ENCODE data around the gene LPP. TPM values are rescaled to one million over a fixed set of nuclear protein-coding genes. Genes with fewer than 3 reads are reported as not detected.

LPP gene
- total RNA-seq, 1 donor from 2014 or later = 28.2 TPM

GRCh38 chr3:188220988-188221818, 67.2 kb downstream of the LPP start:
- peaks cover 0 to 2% (median 0%) of the 10 kb centered on the region in 3 donors for H3K36me3 ChIP-seq (ENCODE audit: control insufficient read depth in 3 of 3, insufficient read depth in 3 of 3, low read length in 3 of 3)
- H3K27me3 ChIP-seq (ENCODE audit: control insufficient read depth in 3 of 3, insufficient read depth in 3 of 3, low read length in 3 of 3) = no peaks in the 10 kb centered on the region
- no peaks in the 10 kb centered on the region for H3K9me3 ChIP-seq (ENCODE audit: control insufficient read depth in 3 of 3, low read length in 3 of 3)
- peak overlapping the region; percentile 72 for H3K27ac ChIP-seq (ENCODE audit: low read depth, low read length)
- no peak overlapping the region for H3K9ac ChIP-seq (ENCODE audit: low read depth in 1 of 3, low read length in 3 of 3)
- H3K4me1 ChIP-seq (ENCODE audit: control insufficient read depth in 3 of 3, insufficient read depth in 3 of 3, low read length in 3 of 3) = peaks cover 48 to 58% (median 54%) of the 10 kb centered on the region in 3 donors
- no peak overlapping the region for H3K4me3 ChIP-seq (ENCODE audit: low read length in 3 of 3)

- Histone ChIP-seq H3K4me3 (ENCODE audit: low read length in 3 of 3) (no peak overlapping the region), H3K27me3 (ENCODE audit: control insufficient read depth in 3 of 3, insufficient read depth in 3 of 3, low read length in 3 of 3) (no peaks in the 10 kb centered on the region), H3K9me3 (ENCODE audit: control insufficient read depth in 3 of 3, low read length in 3 of 3) (no peaks in the 10 kb centered on the region), H3K36me3 (ENCODE audit: control insufficient read depth in 3 of 3, insufficient read depth in 3 of 3, low read length in 3 of 3) (peaks cover 0 to 2% (median 0%) of the 10 kb centered on the region in 3 donors), H3K4me1 (ENCODE audit: control insufficient read depth in 3 of 3, insufficient read depth in 3 of 3, low read length in 3 of 3) (peaks cover 36 to 47% (median 41%) of the 10 kb centered on the region in 3 donors), H3K27ac (ENCODE audit: low read depth, low read length) (no peak overlapping the region), H3K9ac (ENCODE audit: low read depth in 1 of 3, low read length in 3 of 3) (no peak overlapping the region)
Measured at GRCh38 chr3:188223936-188224335, 70.0 kb downstream of the LPP start.

GRCh38 chr3:188227442-188227841, 73.5 kb downstream of the LPP start:
- Histone ChIP-seq H3K9me3 (ENCODE audit: control insufficient read depth in 3 of 3, low read length in 3 of 3) (no peaks in the 10 kb centered on the region), H3K9ac (ENCODE audit: low read depth in 1 of 3, low read length in 3 of 3) (no peak overlapping the region), H3K27ac (ENCODE audit: low read depth, low read length) (no peak overlapping the region), H3K4me1 (ENCODE audit: control insufficient read depth in 3 of 3, insufficient read depth in 3 of 3, low read length in 3 of 3) (peaks cover 17 to 38% (median 22%) of the 10 kb centered on the region in 3 donors), H3K36me3 (ENCODE audit: control insufficient read depth in 3 of 3, insufficient read depth in 3 of 3, low read length in 3 of 3) (peaks cover 0 to 2% (median 0%) of the 10 kb centered on the region in 3 donors), H3K27me3 (ENCODE audit: control insufficient read depth in 3 of 3, insufficient read depth in 3 of 3, low read length in 3 of 3) (no peaks in the 10 kb centered on the region), H3K4me3 (ENCODE audit: low read length in 3 of 3) (no peak overlapping the region)

GRCh38 chr3:188229177-188229576, 75.2 kb downstream of the LPP start:
- peak overlapping the region; percentile 14 for H3K27ac ChIP-seq (ENCODE audit: low read depth, low read length)
- no peak overlapping the region for H3K4me3 ChIP-seq (ENCODE audit: low read length in 3 of 3)
- no peak overlapping the region for H3K9ac ChIP-seq (ENCODE audit: low read depth in 1 of 3, low read length in 3 of 3)
- H3K36me3 ChIP-seq (ENCODE audit: control insufficient read depth in 3 of 3, insufficient read depth in 3 of 3, low read length in 3 of 3) = peaks cover 0 to 2% (median 0%) of the 10 kb centered on the region in 3 donors
- H3K9me3 ChIP-seq (ENCODE audit: control insufficient read depth in 3 of 3, low read length in 3 of 3) = no peaks in the 10 kb centered on the region
- peaks cover 6 to 42% (median 13%) of the 10 kb centered on the region in 3 donors for H3K4me1 ChIP-seq (ENCODE audit: control insufficient read depth in 3 of 3, insufficient read depth in 3 of 3, low read length in 3 of 3)
- no peaks in the 10 kb centered on the region for H3K27me3 ChIP-seq (ENCODE audit: control insufficient read depth in 3 of 3, insufficient read depth in 3 of 3, low read length in 3 of 3)

- Histone ChIP-seq H3K27ac (ENCODE audit: low read depth, low read length) (peak overlapping the region; percentile 82), H3K9me3 (ENCODE audit: control insufficient read depth in 3 of 3, low read length in 3 of 3) (no peaks in the 10 kb centered on the region), H3K9ac (ENCODE audit: low read depth in 1 of 3, low read length in 3 of 3) (no peak overlapping the region), H3K27me3 (ENCODE audit: control insufficient read depth in 3 of 3, insufficient read depth in 3 of 3, low read length in 3 of 3) (no peaks in the 10 kb centered on the region), H3K4me3 (ENCODE audit: low read length in 3 of 3) (no peak overlapping the region), H3K4me1 (ENCODE audit: control insufficient read depth in 3 of 3, insufficient read depth in 3 of 3, low read length in 3 of 3) (peaks cover 6 to 47% (median 8%) of the 10 kb centered on the region in 3 donors), H3K36me3 (ENCODE audit: control insufficient read depth in 3 of 3, insufficient read depth in 3 of 3, low read length in 3 of 3) (peaks cover 0 to 2% (median 0%) of the 10 kb centered on the region in 3 donors)
Measured at GRCh38 chr3:188229726-188230125, 75.8 kb downstream of the LPP start.

- H3K4me1 ChIP-seq (ENCODE audit: control insufficient read depth in 3 of 3, insufficient read depth in 3 of 3, low read length in 3 of 3) = peaks cover 6 to 49% (median 8%) of the 10 kb centered on the region in 3 donors
- H3K9me3 ChIP-seq (ENCODE audit: control insufficient read depth in 3 of 3, low read length in 3 of 3) = no peaks in the 10 kb centered on the region
- H3K36me3 ChIP-seq (ENCODE audit: control insufficient read depth in 3 of 3, insufficient read depth in 3 of 3, low read length in 3 of 3) = no peaks in the 10 kb centered on the region
- peak overlapping the region; percentile 82 for H3K27ac ChIP-seq (ENCODE audit: low read depth, low read length)
- no peaks in the 10 kb centered on the region for H3K27me3 ChIP-seq (ENCODE audit: control insufficient read depth in 3 of 3, insufficient read depth in 3 of 3, low read length in 3 of 3)
- H3K4me3 ChIP-seq (ENCODE audit: low read length in 3 of 3) = peak overlapping the region in 1 of 3 donors; percentile 41
- H3K9ac ChIP-seq (ENCODE audit: low read depth in 1 of 3, low read length in 3 of 3) = peak overlapping the region in 2 of 3 donors; percentile 29 to 60
Measured at GRCh38 chr3:188230962-188231361, 77.0 kb downstream of the LPP start.

GRCh38 chr3:188231456-188231855, 77.5 kb downstream of the LPP start:
- H3K27ac ChIP-seq (ENCODE audit: low read depth, low read length) = peak overlapping the region; percentile 82
- H3K27me3 ChIP-seq (ENCODE audit: control insufficient read depth in 3 of 3, insufficient read depth in 3 of 3, low read length in 3 of 3) = no peaks in the 10 kb centered on the region
- peaks cover 6 to 49% (median 8%) of the 10 kb centered on the region in 3 donors for H3K4me1 ChIP-seq (ENCODE audit: control insufficient read depth in 3 of 3, insufficient read depth in 3 of 3, low read length in 3 of 3)
- no peaks in the 10 kb centered on the region for H3K9me3 ChIP-seq (ENCODE audit: control insufficient read depth in 3 of 3, low read length in 3 of 3)
- no peak overlapping the region for H3K4me3 ChIP-seq (ENCODE audit: low read length in 3 of 3)
- no peak overlapping the region for H3K9ac ChIP-seq (ENCODE audit: low read depth in 1 of 3, low read length in 3 of 3)
- no peaks in the 10 kb centered on the region for H3K36me3 ChIP-seq (ENCODE audit: control insufficient read depth in 3 of 3, insufficient read depth in 3 of 3, low read length in 3 of 3)

GRCh38 chr3:188232656-188233055, 78.7 kb downstream of the LPP start:
- no peak overlapping the region for H3K27ac ChIP-seq (ENCODE audit: low read depth, low read length)
- peaks cover 6 to 49% (median 8%) of the 10 kb centered on the region in 3 donors for H3K4me1 ChIP-seq (ENCODE audit: control insufficient read depth in 3 of 3, insufficient read depth in 3 of 3, low read length in 3 of 3)
- H3K27me3 ChIP-seq (ENCODE audit: control insufficient read depth in 3 of 3, insufficient read depth in 3 of 3, low read length in 3 of 3) = no peaks in the 10 kb centered on the region
- H3K9ac ChIP-seq (ENCODE audit: low read depth in 1 of 3, low read length in 3 of 3) = no peak overlapping the region
- no peaks in the 10 kb centered on the region for H3K36me3 ChIP-seq (ENCODE audit: control insufficient read depth in 3 of 3, insufficient read depth in 3 of 3, low read length in 3 of 3)
- H3K9me3 ChIP-seq (ENCODE audit: control insufficient read depth in 3 of 3, low read length in 3 of 3) = no peaks in the 10 kb centered on the region
- H3K4me3 ChIP-seq (ENCODE audit: low read length in 3 of 3) = no peak overlapping the region

- Histone ChIP-seq H3K9me3 (ENCODE audit: control insufficient read depth in 3 of 3, low read length in 3 of 3) (no peaks in the 10 kb centered on the region), H3K36me3 (ENCODE audit: control insufficient read depth in 3 of 3, insufficient read depth in 3 of 3, low read length in 3 of 3) (no peaks in the 10 kb centered on the region), H3K27ac (ENCODE audit: low read depth, low read length) (no peak overlapping the region), H3K9ac (ENCODE audit: low read depth in 1 of 3, low read length in 3 of 3) (no peak overlapping the region), H3K4me1 (ENCODE audit: control insufficient read depth in 3 of 3, insufficient read depth in 3 of 3, low read length in 3 of 3) (peaks cover 6 to 44% (median 9%) of the 10 kb centered on the region in 3 donors), H3K27me3 (ENCODE audit: control insufficient read depth in 3 of 3, insufficient read depth in 3 of 3, low read length in 3 of 3) (no peaks in the 10 kb centered on the region), H3K4me3 (ENCODE audit: low read length in 3 of 3) (no peak overlapping the region)
Measured at GRCh38 chr3:188233320-188233719, 79.4 kb downstream of the LPP start.

GRCh38 chr3:188234132-188234531, 80.2 kb downstream of the LPP start:
- Histone ChIP-seq H3K9ac (ENCODE audit: low read depth in 1 of 3, low read length in 3 of 3) (no peak overlapping the region), H3K9me3 (ENCODE audit: control insufficient read depth in 3 of 3, low read length in 3 of 3) (no peaks in the 10 kb centered on the region)

More at GRCh38 chr3:188234132-188234531, 80.2 kb downstream of the LPP start:
- Histone ChIP-seq H3K36me3 (ENCODE audit: control insufficient read depth in 3 of 3, insufficient read depth in 3 of 3, low read length in 3 of 3) (no peaks in the 10 kb centered on the region), H3K27me3 (ENCODE audit: control insufficient read depth in 3 of 3, insufficient read depth in 3 of 3, low read length in 3 of 3) (no peaks in the 10 kb centered on the region), H3K27ac (ENCODE audit: low read depth, low read length) (no peak overlapping the region), H3K4me3 (ENCODE audit: low read length in 3 of 3) (no peak overlapping the region), H3K4me1 (ENCODE audit: control insufficient read depth in 3 of 3, insufficient read depth in 3 of 3, low read length in 3 of 3) (peaks cover 6 to 39% (median 9%) of the 10 kb centered on the region in 3 donors)
